Measurements from ENCODE around the gene LRP1B. TPM values are rescaled to one million over a fixed set of nuclear protein-coding genes. Genes with fewer than 3 reads are reported as not detected.

Gene LRP1B
- total and polyA plus RNA-seq, 4 donors, result 0.01 to 0.84 (median 0.17) TPM

DNA sequence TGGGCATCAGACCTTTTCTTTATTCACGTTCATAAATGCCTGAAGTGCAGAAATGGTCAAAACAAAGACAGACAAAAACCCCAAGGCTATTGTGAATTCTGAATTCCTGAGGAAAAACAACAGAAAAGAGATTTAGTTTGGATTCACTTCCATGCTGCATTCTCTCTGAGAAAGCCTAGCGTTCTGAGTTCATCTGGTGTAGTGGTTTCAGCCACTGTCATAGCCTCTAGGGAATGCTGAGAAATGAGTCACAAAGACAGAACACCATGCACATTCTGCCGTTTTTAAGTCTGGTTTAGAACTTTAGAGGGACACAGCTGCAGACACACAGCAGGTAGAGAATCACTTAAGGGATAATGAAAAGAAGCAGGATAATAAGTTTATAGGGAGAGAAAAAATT, 93.8 kb downstream of the LRP1B start:
- H3K27ac ChIP-seq (ENCODE audit: low read depth in 1 of 2, low read length in 2 of 2), result no peak overlapping the region
- no peaks in the 10 kb centered on the region for H3K4me1 ChIP-seq (ENCODE audit: control insufficient read depth in 4 of 4, insufficient read depth in 4 of 4, low read length in 3 of 4)
- no peak overlapping the region for H3K9ac ChIP-seq (ENCODE audit: low read depth in 1 of 2, low read length in 2 of 2)
- WGBS, result 50% methylated on average over 3 of the region's 3 CpGs
- no peaks in the 10 kb centered on the region for H3K9me3 ChIP-seq (ENCODE audit: control insufficient read depth in 4 of 4, low read length in 3 of 4)
- DNase-seq (ENCODE audit: low spot score), result no peak
- no peaks in the 10 kb centered on the region for H3K36me3 ChIP-seq (ENCODE audit: control insufficient read depth in 4 of 4, insufficient read depth in 3 of 4, low read depth in 1 of 4, low read length in 3 of 4)
- no peak overlapping the region for H3K4me3 ChIP-seq (ENCODE audit: low read depth in 1 of 3, low read length in 3 of 3)
- no peaks in the 10 kb centered on the region for H3K27me3 ChIP-seq (ENCODE audit: control insufficient read depth in 4 of 4, insufficient read depth in 4 of 4, low read length in 3 of 4)
- TF ChIP-seq EGR1 (IDR thresholded peaks at IDR 0.05; ENCODE audit: low read depth in 2 of 2) (no peak), ATF3 (IDR thresholded peaks at IDR 0.05) (no peak), HNF4G (IDR thresholded peaks at IDR 0.05) (no peak)
- TF ChIP-seq, protein P1, sequence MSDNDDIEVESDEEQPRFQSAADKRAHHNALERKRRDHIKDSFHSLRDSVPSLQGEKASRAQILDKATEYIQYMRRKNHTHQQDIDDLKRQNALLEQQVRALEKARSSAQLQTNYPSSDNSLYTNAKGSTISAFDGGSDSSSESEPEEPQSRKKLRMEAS (IDR thresholded peaks at IDR 0.05), result no peak

DNA sequence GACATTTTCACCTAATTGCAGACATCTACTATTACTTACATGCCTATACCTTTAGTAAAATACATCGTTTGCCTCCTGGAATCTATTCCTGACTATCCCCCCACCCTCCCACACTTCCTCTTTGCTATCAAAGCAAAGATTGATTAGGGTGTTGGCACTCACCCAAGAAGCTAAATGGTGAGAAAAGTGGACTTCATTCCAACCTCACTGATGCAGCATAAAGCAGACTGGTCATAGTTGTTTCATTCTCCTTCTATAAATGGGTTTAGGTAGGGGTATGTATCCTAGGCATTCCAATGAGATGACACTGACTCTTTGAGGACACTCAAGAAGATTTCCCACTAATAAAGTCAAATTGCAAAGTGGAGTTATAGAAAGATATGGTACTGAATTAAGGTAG, 97.4 kb downstream of the LRP1B start:
- Histone ChIP-seq H3K4me3 (ENCODE audit: low read depth in 1 of 3, low read length in 3 of 3) (no peak overlapping the region), H3K36me3 (ENCODE audit: control insufficient read depth in 4 of 4, insufficient read depth in 3 of 4, low read depth in 1 of 4, low read length in 3 of 4) (no peaks in the 10 kb centered on the region), H3K9me3 (ENCODE audit: control insufficient read depth in 4 of 4, low read length in 3 of 4) (no peaks in the 10 kb centered on the region), H3K27me3 (ENCODE audit: control insufficient read depth in 4 of 4, insufficient read depth in 4 of 4, low read length in 3 of 4) (no peaks in the 10 kb centered on the region), H3K27ac (ENCODE audit: low read depth in 1 of 2, low read length in 2 of 2) (no peak overlapping the region), H3K9ac (ENCODE audit: low read depth in 1 of 2, low read length in 2 of 2) (no peak overlapping the region), H3K4me1 (ENCODE audit: control insufficient read depth in 4 of 4, insufficient read depth in 4 of 4, low read length in 3 of 4) (no peaks in the 10 kb centered on the region)
- TF ChIP-seq, protein P2, sequence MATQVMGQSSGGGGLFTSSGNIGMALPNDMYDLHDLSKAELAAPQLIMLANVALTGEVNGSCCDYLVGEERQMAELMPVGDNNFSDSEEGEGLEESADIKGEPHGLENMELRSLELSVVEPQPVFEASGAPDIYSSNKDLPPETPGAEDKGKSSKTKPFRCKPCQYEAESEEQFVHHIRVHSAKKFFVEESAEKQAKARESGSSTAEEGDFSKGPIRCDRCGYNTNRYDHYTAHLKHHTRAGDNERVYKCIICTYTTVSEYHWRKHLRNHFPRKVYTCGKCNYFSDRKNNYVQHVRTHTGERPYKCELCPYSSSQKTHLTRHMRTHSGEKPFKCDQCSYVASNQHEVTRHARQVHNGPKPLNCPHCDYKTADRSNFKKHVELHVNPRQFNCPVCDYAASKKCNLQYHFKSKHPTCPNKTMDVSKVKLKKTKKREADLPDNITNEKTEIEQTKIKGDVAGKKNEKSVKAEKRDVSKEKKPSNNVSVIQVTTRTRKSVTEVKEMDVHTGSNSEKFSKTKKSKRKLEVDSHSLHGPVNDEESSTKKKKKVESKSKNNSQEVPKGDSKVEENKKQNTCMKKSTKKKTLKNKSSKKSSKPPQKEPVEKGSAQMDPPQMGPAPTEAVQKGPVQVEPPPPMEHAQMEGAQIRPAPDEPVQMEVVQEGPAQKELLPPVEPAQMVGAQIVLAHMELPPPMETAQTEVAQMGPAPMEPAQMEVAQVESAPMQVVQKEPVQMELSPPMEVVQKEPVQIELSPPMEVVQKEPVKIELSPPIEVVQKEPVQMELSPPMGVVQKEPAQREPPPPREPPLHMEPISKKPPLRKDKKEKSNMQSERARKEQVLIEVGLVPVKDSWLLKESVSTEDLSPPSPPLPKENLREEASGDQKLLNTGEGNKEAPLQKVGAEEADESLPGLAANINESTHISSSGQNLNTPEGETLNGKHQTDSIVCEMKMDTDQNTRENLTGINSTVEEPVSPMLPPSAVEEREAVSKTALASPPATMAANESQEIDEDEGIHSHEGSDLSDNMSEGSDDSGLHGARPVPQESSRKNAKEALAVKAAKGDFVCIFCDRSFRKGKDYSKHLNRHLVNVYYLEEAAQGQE (IDR thresholded peaks at IDR 0.05), result no peak
- no peak for TF ChIP-seq FOXA2 (IDR thresholded peaks at IDR 0.05)
- TF ChIP-seq, protein P3, sequence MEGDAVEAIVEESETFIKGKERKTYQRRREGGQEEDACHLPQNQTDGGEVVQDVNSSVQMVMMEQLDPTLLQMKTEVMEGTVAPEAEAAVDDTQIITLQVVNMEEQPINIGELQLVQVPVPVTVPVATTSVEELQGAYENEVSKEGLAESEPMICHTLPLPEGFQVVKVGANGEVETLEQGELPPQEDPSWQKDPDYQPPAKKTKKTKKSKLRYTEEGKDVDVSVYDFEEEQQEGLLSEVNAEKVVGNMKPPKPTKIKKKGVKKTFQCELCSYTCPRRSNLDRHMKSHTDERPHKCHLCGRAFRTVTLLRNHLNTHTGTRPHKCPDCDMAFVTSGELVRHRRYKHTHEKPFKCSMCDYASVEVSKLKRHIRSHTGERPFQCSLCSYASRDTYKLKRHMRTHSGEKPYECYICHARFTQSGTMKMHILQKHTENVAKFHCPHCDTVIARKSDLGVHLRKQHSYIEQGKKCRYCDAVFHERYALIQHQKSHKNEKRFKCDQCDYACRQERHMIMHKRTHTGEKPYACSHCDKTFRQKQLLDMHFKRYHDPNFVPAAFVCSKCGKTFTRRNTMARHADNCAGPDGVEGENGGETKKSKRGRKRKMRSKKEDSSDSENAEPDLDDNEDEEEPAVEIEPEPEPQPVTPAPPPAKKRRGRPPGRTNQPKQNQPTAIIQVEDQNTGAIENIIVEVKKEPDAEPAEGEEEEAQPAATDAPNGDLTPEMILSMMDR (IDR thresholded peaks at IDR 0.05; ENCODE audit: low read depth, low read length, missing input control), result no peak
- TF ChIP-seq EGR1 (IDR thresholded peaks at IDR 0.05; ENCODE audit: low read depth in 2 of 2), result no peak
- no peak for TF ChIP-seq YY1 (IDR thresholded peaks at IDR 0.05)
- TF ChIP-seq, protein P1 (IDR thresholded peaks at IDR 0.05), result no peak
- no peak for TF ChIP-seq RAD21 (IDR thresholded peaks at IDR 0.05)
- no peak for TF ChIP-seq FOXA1 (IDR thresholded peaks at IDR 0.05)
- no peak for TF ChIP-seq TAF1 (conservative IDR thresholded peaks at IDR 0.05)
- TF ChIP-seq GABPA (IDR thresholded peaks at IDR 0.05 in 1 of 2, conservative IDR thresholded peaks at IDR 0.05 in 1 of 2), result no peak
- no peak for TF ChIP-seq JUND (IDR thresholded peaks at IDR 0.05)
- TF ChIP-seq ATF3 (IDR thresholded peaks at IDR 0.05), result no peak
- no peak for TF ChIP-seq HNF4G (IDR thresholded peaks at IDR 0.05)
- no peak for TF ChIP-seq HNF4A (conservative IDR thresholded peaks at IDR 0.05)
- TF ChIP-seq, protein P4, sequence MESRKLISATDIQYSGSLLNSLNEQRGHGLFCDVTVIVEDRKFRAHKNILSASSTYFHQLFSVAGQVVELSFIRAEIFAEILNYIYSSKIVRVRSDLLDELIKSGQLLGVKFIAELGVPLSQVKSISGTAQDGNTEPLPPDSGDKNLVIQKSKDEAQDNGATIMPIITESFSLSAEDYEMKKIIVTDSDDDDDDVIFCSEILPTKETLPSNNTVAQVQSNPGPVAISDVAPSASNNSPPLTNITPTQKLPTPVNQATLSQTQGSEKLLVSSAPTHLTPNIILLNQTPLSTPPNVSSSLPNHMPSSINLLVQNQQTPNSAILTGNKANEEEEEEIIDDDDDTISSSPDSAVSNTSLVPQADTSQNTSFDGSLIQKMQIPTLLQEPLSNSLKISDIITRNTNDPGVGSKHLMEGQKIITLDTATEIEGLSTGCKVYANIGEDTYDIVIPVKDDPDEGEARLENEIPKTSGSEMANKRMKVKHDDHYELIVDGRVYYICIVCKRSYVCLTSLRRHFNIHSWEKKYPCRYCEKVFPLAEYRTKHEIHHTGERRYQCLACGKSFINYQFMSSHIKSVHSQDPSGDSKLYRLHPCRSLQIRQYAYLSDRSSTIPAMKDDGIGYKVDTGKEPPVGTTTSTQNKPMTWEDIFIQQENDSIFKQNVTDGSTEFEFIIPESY (IDR thresholded peaks at IDR 0.05), result no peak
- TF ChIP-seq NR2F2 (IDR thresholded peaks at IDR 0.05), result no peak
- TF ChIP-seq SP1 (IDR thresholded peaks at IDR 0.05), result no peak
- no peak for DNase-seq (ENCODE audit: low spot score)
- 39% methylated on average over 1 of the region's 1 CpG for WGBS
